GM18511 (cell line): ENCODE data around the gene ITFG2.
A peak's percentile ranks its signal among the peaks of the same experiment; 100 is the strongest.

Source experiments
- ATAC-seq: cut with Tn5 transposase; IDR thresholded peaks from one replicate; pipeline ENCODE4 v1.9.1; 2021; ENCODE audit warnings: mild to moderate bottlenecking, moderate library complexity; ENCODE audit not compliant: unreplicated experiment

The ITFG2 gene

DNA sequence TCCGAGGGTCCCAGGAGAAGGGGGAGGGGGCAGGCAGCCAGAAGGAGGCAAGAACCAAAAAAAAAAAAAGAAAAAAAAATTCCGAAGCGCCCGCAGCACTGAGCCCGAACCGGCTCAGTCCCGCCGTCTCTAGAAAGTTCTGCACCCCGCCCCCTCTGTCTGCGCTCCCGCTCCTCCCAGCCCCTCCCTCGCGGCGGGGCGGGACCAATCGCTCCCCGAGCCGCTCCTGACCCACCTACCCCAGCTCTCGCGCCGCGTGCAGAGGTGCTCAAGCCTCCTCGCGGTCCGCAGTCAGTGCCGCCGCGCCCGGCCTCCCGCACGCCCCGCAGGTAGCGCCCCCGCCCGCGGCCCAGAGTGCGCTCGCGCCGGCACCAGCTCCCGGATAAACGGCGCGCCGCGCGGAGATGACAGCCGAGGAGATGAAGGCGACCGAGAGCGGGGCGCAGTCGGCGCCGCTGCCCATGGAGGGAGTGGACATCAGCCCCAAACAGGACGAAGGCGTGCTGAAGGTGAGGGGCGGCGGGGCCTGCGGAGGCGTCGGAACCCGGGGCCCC, 17.7 kb upstream of the ITFG2 start, which contains the start of gene FKBP4:
TSS of gene FKBP4 (plus strand) at position 235 of the 554 bp plus-strand sequence. CDS start at position 405, 170 bp downstream.
- peak; percentile 83 for ATAC-seq

DNA sequence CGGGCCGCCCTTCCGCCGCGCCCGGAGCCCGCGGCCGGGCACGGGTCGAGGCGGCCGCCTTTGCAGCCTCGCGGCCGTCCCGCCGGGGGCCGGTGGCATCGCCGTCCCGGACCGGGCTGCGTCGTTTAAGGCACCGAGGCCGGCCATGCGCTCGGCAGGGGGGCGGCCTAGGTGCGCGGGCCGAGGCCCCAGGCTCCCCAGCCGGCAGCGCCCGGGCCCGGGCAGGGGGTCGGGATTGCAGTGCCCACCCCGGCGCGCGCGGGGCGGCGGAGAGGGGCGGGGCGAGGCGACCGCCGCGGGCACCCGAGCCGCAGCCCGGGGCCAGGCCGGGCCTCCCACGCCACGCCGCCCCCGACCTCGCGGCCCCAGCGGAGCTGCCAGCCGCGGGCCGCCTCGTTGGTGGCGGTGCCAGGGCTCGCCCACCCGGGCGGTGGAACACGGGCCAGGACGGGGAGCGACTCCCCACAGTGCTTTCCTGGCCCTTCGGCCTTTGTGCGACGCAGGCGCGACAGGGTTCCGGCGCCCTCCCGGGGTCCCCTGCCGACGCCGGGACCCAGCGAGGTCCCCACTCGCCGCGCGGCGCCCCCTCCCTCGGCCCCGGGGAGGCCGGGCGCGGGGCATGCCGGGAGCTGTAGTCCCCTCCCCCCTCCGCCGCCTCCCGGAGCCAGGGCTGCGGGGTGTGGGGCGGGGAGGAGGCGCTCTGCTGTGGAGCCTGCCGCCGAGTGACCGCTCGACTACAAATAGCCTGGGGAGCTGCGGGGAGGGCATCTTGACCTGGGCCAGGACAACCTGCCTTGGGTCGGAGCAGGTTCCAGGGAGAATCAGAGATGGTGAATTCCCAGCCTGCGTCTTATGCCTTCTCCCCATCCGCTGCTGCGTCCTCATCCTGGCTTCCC, 16.9 kb upstream of the ITFG2 start:
- peak; percentile 81 for ATAC-seq

DNA sequence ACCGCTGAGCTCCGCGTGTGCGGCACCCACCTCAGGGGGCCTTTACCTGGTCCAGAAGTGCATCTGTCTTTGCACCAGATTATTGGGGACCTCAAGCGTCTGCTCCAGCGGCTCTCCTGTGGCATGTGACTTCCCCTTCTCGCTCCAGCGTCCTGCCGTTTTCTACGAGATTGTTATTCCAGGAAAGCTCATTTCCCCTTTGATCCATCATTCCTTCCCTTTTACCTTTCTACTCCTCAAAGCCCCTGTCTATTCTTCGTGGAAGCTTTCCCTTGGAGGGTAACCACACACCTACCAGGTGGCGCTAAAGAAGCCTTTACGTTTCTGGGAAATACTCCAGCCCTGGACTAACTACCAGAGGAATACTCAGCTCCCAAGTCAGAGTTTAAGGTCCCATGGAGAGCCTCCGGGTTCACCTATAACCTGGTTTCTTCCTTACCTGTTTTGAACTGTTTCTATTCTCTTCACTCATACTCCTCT, 16.2 kb upstream of the ITFG2 start:
- ATAC-seq: no peak

DNA sequence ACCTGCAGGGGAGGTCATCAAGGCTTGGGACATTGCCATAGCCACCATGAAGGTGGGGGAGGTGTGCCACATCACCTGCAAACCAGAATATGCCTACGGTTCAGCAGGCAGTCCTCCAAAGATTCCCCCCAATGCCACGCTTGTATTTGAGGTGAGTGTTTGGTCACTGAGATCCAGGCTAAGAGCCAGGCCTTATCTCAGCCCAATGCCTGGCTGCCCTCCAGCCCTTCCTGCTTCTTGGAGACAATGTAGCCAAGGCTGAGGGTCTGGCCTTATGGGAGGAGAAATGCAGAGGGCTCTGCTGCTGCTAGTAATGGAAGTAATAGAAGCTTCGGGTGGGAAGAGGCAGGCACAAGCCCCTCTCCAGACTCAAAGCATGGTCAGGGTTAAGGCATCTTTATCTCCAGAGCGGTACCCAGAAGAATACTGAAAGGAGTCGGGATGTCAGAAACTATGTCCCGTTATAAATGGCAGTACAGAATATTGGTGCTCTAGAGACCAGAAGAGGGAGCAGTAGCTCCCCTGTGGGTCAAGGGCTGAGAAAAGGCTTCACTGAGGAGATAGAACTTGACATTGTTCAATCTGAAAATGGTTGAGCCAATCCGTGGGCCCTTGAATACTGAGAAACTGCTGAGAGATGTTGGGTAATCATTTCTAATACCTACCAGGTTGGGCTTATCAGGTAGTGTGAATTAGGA, 14.6 kb upstream of the ITFG2 start:
- ATAC-seq: no peak

DNA sequence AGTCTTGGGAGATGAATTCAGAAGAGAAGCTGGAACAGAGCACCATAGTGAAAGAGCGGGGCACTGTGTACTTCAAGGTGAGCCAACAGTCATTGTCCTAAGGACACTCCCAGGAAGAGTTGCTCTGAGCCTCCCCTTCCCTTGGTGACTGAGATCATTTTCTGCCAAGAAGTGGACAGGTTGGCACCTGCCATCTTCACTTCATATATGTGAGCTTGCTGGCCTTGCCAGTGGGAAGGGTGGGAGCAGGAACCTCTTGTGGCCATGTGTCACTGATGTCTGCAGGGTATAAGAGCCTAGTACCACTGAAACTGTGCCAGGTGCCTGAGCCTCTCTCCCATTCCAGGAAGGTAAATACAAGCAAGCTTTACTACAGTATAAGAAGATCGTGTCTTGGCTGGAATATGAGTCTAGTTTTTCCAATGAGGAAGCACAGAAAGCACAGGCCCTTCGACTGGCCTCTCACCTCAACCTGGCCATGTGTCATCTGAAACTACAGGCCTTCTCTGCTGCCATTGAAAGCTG, 12.4 kb upstream of the ITFG2 start:
- ATAC-seq: no peak

DNA sequence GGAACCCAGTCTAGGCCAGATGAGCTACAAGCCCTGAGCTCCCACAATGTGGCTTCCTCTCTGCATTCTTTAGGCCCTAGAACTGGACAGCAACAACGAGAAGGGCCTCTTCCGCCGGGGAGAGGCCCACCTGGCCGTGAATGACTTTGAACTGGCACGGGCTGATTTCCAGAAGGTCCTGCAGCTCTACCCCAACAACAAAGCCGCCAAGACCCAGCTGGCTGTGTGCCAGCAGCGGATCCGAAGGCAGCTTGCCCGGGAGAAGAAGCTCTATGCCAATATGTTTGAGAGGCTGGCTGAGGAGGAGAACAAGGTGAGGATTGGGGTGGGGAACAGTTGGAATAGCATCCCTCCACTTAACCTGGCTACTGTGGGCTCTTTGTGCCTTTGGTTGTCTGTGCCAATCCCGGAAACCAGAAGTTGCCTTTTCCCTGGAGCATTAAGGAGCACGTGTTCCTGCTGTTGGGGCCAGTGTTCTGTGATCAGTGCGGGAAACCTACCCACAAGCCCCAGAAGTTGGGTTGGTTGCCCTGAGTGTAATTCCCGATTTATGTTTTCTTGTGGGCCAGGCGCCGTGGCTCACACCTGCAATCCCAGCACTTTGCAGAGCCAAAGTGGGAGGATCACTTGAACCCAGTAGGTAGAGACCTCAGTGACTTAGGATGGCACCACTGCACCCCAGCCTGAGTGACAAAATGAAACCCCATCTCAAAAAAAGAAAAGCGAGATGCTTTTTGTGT, 11.3 kb upstream of the ITFG2 start:
- ATAC-seq: no peak

DNA sequence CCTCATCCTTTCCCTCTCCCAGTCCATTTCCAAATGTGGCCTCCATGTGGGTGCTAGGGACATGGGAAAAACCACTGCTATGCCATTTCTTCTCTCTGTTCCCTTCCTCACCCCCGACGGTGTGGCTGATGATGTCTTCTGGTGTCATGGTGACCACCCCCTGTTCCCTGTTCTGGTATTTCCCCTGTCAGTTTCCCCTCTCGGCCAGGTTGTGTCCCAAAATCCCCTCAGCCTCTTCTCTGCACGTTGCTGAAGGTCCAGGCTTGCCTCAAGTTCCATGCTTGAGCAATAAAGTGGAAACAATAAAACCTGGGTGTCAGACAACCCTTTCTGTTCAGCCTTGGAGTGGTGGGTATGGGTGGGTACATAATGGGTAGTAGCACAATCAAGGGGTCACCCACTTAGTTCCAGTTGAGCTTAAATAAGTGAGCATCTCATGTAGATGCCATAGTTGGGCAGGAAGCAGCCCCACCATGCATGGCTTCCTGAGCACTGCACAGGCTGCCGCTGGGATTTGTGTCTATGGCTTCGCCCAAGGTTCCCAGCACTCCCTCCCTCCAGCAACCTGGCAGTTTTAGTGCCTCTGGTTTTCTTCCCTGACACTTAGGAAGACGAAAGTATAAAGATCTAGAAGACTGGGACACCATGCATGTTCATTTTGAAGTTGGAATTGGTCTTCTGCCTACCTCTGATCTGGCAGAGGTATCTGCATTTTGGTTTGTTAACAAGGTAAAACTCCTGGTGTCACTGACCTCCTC, 8.7 kb upstream of the ITFG2 start:
- no peak for ATAC-seq

DNA sequence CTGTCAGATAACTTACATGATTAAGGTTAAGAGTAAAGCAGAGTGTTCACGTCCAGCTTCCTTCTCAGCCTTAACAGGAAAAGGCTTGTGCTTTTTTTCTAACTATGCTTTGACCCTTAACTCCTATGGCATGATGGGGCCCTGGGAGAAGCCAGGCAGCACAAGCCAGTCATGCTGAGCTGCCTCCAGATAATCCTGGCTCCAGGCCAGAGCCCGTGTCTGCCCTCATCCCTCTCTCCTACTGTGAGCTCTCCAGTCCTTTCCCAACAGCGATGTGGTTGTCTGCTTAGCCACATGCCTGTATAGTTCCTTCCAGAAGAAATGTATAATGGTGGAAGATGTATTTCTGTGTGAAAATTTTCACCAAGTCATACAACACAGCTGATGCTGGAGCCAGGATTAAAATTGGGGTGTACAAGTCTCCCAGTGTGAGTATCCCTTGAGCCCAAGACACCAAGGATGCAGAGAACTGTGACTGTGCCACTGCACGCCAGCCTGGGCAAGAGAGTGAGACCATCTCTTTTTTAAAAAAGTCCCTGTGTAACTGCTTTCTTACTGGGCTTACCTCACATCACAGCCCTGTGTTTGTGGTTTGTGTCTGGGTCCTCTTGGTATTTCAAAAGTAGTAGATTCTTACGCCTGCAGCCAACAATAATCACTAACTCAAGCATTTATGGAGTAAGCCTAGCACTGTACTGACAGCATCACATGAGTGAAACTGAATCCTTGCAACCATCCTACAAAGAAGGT, 7.9 kb upstream of the ITFG2 start:
- ATAC-seq: no peak

DNA sequence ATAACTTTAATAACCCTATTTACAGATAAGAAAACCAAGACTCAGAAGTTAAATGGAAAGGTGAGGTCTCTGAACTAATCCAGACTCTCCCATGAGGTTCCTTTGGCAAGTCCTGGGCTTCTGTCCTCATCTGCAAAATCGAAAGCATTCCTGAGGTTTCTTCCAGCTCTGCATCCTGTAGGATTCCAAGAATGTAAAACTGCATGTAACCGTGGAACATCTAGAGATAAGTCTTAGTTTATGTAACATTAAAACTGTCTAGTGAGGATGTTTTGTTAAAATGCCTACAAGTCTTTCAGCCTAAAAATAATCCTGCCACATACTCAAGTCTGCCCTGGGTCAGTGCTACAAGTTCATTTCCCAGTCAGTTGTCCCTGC, 7.3 kb upstream of the ITFG2 start:
- no peak for ATAC-seq

DNA sequence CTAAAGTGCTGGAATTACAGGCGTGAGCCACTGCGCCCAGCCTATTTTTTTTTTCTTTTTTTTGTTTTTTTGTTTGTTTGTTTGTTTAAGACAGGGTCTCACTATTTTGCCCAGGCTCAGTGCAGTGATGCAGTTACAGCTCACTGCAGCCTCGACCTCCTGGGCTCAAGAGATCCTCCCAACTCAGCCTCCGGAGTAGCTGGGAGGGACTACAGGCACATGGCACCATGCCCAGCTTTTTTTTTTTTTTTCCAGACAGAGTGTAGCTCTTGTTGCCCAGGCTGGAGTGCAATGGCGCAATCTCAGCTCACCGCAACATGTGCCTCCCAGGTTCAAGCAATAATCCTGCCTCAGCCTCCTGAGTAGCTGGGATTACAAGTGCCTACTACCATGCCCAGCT, 5.8 kb upstream of the ITFG2 start:
- no peak for ATAC-seq

DNA sequence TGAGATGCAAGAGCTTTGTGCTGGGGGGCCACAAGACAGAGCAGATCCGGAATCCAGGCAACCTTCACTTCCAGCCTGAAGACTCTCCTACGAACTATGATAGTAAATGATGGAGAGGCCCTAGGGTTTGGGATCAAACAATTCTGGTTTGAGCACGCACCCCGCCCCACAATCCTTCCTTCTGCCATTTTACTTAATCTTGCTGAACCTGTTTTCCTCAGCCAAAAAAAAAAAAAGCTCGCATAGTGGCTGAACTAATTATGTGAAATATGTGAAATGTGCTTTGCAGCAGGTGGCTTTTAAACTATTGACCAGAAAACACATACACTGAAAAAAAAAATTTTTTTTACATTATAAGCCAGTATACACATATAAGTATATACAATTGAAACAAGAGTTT, 667 bp upstream of the ITFG2 start:
- no peak for ATAC-seq

DNA sequence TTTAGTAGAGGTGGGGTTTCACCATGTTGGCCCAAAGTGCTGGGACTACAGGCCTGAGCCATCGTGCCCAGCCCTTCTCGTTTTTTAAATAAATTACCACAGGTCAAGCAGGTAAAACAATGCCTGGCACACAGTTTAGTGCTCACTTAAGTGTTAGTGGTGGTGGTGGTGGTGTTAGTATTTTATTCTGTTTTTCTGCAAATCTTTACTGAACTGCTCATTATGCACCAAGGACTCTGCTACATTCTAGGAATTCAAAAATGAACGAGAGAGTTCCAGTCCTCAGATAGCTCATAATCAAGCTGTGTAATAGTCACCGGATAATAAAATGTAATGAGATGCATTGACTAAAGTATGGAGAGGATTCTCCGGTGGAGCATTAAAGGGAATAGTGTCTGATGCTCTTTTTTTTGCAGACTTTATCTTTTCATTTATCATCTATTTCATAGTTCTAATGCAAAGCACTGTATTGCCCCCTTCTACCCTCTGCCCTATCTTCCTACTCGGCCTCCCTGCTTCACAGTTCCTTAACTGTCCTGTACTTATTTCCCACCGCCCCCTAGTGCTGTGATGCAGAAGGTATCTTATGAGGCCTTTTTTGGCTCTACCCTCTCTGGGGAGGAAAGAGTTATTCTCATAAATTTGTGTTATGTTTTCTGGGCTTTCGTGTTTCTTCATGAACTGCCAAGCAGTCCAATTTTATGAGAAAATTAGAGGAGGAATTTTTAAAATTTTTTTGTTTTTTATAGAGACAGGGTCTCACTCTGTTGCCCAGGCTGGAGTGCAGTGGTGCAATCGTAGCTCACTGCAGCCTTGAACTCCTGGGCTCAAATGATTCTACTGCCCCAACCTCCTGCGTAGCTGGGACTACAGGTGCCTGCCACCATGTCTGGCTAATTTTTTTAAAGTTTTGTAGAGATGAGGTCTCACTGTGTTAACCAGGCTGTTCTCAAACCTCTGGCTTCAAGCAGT, 1.0 kb downstream of the ITFG2 start:
- peak; percentile 1 for ATAC-seq

DNA sequence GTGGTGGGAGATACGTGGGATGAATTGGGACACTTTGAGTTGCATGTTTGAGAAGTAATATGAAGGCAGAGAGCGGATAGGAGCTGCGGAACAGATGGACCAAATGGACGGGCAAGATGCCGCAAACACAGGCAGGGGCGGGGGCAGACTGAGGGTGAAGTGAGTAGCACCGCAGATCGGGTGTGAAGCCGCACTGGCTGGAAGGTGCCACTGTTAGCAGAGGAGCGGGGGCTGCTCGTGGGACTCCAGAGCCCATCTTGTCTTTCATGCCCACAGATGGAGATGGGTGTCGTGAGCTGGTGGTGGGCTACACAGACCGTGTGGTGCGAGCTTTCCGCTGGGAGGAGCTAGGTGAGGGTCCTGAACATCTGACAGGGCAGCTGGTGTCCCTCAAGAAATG, 7.3 kb downstream of the ITFG2 start:
- ATAC-seq: no peak

DNA sequence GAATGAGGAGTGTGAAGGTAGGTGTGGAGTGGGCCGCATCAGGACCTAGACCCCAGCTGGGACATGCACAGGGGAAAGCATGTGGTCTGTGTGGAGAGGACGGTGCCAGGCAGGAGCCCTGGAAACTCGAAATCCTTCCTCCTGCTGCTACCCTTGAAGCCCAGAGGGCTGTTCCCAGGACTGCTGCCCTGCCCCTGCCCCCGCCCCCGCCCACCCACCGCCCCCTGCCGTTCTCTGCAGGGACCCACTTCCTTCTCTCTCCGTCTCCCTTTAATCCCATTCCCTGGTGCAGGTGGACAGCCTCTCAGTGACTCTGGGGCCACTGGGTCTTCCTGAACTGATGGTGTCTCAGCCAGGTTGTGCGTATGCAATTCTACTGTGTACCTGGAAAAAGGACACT, 8.0 kb downstream of the ITFG2 start:
- ATAC-seq: no peak

DNA sequence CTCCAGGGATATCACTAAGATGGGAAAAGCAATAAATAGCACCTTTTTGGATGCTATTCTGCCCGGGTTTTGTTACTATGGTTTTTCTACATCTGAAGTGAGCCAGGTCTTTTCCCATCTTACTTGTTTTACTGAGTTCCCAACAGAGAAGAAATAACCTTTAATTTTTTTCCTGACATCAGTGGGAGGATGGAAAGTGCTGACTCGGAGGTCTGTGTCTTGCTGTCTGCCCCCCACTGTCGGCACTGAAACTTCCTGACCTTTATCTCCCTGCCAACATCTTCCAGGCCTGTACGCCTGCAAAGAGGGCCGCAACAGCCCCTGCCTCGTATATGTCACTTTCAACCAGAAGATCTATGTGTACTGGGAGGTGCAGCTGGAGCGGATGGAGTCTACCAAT, 11.0 kb downstream of the ITFG2 start:
- ATAC-seq: no peak

DNA sequence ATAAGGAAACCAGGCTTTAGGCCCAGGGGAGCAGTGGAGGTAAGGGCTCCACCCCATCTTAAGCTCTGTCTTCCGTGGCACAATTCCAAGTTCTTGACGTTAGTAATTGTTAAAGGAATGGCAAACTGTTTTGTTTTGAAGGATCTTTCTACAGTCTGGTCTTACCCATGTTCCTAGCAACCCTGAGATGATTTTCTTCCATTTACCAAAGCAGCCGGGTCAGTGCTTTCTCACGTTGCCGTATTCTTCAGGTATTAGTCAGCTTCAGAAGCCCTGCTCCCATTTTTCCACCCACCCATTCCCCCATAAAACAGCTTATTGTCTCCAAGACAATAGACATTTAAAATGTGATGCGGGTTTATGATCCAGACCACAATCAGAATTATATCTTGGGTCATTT, 12.1 kb downstream of the ITFG2 start:
- ATAC-seq: no peak

DNA sequence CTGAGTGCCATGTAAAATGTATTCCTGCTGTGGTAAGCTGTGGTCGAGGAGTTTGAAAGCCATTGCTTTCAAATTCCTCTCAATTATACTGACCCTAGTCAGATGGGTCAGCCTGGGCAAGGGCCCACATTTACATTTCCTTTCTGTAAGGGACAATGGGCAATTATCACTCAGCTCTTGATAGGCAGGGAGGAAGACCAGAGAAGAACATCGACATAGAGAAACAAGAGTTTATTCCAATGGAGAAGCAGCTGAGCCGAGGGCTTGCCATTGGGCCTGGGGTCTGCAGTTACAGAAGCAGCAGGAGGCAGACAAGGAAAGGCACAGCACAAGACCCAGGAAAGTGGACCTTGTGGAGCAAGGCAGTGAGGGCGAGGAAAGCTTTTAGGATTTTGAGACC, 12.7 kb downstream of the ITFG2 start:
- no peak for ATAC-seq

DNA sequence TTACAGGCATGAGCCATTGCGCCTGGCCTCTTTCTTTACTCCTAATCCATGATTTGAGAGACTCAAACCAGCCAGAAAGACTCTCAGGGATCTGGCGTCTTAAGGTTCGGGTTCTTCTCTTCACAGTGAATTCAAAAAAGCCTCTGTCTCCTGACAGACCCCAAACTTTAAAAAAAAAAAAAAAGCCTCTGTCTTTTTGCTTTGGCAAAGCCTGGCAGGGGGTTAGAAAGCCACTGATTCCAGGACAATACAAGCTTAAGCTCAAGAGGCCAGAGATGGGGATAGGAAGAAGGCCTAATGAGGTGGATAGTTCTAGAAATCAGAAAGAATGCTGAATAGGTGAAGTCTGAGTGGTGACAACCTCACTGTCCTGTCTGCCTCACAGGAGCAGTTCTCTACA, 13.6 kb downstream of the ITFG2 start:
- no peak for ATAC-seq
